ENCODE measurements around the gene RPL3.

GRCh38 chr22:39351689-39352214 lies 32.3 kb upstream of the RPL3 start:
- TF ChIP-seq CTCF (conservative IDR thresholded peaks at IDR 0.05): no peak
- no peak for TF ChIP-seq ZFX (IDR thresholded peaks at IDR 0.05)
